Measurements from ENCODE around the gene PRR27.

The PRR27 gene
- total RNA-seq = 0 reads per million in 2 donors

DNA sequence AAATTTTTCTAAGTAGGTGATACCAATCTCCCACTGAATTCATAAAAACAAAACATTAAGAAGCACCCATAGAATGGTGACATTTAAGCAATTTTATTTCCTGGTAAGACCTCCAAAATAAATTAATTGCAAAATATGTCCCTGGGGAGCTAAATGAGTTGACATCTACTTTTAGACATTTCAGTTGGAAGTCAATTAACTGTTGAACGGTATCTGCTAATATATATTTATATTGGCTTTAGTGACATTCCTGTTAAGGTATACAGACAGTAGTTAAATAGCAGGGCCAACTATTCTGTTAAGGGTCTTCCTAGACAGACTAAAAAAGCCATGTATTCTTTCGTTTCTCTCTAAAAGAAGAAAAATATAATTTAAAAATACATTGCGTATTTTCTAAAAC is at the start of gene PRR27:
TSS of gene PRR27 (plus strand) at position 301 of the 400 bp plus-strand sequence. CDS start 139 bp downstream, outside the sequence.
- no peak for DNase-seq

DNA sequence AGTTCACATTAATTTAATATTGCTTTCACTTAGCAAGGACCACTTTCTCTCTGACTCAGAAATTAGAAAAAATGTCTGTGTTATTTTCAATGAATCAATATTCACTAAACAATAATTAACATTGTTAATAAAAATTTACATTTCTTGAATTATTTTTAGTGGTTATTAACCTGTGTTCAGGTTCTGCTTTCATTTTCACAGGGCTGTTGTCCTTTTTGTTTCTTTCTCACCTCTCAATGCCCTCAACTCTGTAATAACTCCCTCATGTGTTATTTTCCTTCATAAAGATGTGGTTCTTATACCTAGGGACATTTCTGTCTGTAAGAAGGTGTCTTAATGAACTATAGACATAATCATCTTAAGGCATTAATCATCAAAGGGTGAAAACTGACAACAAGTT is 43.1 kb upstream of the PRR27 start:
- no peak for DNase-seq

DNA sequence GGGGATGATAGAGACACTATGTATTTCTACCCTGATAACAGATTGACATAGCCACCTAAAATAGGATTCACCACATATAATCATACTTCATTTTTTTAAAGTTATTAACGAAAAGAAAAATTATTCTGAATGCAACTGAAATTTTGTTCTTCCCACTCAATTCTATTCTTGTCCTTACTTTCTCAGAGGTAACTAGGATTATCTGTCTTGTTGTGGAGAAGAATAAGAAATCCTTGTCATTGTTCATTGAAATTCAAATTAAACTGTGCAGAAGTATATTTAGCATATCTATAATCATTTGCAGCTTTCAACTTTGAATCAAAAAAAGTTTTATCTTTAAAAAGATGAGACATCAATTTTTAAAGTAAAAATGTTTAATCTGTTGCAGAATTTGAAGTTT is 40.4 kb upstream of the PRR27 start:
- no peak for DNase-seq

DNA sequence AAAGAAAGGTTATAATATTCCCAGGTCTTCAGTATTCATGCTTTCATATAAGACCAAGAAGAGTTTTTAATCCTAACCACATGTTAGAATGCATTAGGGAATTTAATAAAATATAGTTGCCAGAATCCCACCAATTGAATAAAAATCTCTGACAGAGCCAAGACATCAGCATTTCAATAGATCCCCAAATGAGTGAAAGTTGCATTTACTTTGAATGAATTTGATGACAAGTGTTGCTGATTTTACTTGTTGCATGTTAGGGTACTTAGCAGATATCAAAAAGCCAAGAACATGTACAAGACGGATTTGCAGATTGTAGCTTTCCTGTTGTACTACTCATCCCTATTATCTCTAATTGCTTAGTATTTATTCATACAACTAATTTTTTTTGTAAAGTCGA is 39.9 kb upstream of the PRR27 start:
- DNase-seq = no peak

DNA sequence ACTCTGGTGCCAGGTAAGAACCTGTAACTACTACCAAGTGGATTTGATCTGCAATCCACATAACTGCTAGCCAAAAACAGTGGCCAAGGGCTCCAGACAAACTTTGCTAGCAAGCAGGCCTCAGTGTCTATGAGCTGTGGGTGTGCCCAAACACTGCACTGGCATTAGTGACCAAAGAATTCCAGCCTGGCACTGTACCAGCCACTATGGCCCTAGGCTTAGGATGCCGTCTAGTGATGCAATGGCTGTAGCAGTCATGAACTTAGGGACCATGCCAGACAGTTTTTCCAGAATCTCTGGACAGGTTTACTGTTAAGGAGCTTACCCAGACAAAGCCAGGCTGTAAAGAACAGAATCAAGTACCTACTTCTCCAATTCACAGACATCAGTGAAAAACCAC is 33.7 kb upstream of the PRR27 start:
- DNase-seq = no peak

DNA sequence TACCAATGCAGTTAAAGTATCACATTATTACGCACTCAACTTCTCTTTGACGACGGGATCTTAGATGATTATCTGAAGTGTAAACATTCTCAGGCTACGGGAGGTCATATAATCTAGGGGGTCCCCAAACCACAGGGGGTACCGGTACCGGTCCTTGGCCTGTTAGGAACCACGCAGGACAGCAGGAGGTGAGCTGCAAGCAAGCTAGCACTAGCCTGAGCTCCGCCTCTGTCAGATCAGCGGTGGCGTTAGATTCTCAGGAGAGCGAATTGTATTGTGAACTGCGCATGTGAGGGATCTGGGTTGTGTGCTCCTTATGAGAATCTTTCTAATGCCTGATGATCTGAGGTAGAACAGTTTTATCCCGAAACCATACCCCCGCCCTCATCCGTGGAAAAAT is 20.6 kb upstream of the PRR27 start:
- no peak for DNase-seq

DNA sequence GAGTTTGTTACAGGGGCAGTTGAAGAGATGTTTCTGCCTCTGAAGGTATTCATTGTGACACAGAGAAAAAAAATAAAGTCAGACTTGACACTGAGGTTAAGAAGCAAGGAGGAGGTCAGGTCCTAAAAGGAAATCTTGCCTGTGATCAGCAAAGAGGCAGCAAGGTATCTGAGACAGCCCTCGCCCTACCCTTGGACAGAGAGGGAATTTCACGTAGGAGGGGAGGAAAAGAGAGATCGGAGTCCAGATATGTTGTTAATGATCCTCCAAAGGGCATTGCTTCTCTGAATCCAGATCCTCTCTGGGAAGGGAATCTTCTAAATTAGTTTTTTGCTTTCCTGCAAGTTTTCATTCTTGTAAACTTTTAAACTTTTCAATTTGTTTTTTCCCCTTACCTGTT is 15.3 kb upstream of the PRR27 start:
- no peak for DNase-seq

DNA sequence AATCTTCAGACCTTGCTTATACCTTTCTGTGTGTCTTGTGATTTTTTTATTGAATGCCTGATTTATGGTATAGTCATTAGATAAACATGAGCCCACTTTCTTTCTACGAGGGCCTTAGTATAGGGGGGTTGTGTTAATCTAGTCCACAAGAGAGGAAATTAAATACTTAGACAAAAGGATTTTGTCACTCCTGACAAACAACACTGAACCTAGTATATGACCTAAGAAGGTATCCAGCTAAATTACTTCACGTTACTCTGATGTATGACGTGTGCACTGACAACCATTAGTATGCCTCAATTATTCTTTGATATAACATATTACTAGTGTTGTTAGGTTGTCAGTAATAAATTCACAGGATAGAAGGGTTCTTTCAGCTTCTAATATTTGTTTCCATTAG is 2.8 kb upstream of the PRR27 start:
- no peak for DNase-seq

DNA sequence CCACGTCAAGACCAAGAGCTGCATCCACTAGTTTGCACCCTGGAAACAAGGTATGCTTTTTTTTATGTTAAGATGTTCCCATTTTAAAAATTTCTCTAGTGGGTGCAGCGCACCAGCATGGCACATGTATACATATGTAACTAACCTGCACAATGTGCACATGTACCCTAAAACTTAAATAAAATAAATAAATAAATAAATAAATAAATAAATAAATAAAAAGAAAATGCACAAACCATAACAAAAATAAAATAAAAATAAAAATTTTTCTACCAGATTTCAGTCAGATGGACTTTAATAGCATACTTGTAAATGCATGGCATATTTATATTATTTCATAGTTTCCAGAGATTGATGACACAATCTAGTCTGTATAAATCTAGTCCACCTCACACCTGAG is 1.9 kb upstream of the PRR27 start:
- DNase-seq = no peak

DNA sequence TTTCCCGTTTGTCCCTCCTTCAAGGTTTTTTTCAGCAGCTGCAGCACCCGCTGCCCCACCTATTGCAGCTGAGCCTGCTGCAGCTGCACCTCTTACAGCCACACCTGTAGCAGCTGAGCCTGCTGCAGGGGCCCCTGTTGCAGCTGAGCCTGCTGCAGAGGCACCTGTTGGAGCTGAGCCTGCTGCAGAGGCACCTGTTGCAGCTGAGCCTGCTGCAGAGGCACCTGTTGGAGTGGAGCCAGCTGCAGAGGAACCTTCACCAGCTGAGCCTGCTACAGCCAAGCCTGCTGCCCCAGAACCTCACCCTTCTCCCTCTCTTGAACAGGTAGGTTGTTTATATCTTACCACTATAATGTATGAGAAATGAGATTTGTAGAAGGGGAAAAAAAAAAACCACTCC is 4.5 kb downstream of the PRR27 start:
- DNase-seq = no peak

DNA sequence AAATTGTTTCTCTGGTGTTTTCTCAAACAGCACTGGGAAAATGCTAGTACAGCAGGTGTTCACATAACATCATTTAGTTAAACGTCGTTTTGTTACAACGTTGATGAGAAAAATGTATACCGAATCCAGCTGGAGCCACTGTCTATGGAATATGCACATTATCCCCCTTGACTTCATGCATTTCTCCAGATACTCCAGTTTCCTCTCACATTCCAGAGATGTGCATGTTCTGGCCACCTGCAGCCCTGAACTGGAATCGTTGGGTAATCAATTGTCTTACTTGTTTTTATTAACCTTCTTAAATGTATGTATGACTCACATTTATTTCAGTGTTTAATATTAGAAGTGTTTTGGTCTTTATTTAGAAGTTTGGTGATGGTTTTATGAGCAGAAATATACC is 23.1 kb downstream of the PRR27 start:
- DNase-seq = no peak

DNA sequence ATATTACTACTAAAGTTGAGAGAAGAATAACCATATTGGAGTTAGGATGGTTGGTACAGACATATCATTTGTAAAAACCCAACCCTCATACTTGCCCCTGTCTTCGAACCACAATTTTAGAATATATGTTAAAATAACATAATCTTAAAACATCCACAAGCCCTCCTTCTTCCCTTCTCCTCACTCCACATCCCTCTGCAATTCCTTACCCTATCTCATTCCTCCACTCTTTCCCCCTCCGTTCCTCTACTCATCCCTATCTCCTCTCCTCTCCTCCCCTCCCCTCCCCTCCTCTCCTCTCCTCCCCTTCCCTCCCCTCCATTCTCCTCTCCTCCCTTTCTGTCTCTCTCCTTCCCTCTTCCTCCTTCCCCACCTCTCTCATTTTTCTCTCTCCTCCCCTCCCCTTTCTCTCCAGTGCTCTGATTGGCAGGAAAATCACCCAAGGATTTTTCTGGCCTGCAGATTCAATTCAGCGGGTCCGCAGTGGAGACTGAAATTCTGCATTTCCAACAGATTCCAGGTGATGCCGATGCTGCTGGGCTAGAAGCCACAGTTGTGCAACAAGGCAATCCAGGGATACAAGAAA is 24.1 kb downstream of the PRR27 start:
- DNase-seq = no peak

DNA sequence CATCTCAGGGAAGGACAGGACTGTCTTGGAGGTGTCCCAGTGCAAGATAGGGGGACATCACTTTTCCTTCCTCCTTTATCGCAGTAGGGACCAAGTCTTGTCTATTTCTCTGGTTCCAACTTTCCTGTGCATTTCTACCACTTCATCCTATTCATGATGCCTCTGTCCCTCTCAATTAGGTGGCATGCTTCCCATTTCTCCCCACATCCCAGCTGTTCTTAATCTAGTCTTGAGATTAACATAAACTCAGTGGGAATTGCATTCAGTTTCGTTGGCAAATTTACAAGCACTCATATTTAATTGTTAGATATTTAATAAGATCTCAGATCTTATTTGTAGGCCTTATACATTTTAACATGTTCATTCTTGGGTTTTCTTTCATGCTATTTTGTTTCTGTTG is 25.8 kb downstream of the PRR27 start:
- no peak for DNase-seq

DNA sequence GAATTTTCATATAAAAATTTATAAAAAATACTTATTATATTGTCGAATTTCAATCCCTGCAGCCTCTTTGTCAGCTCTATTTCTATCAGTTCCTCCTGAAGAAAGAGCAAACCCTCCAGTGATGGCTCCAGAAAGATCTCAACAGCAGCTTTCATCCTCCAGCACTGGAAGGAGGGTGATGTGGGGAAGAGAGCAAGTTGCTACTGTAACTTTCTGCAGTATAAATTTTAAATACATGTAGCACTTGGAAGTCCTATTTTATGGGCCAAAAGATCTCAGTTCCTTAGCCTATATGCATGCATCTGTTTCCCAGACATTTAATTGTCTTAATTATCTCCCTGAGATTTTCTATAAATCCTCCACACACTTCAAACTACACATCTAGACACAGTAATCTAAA is 27.8 kb downstream of the PRR27 start:
- DNase-seq = no peak

DNA sequence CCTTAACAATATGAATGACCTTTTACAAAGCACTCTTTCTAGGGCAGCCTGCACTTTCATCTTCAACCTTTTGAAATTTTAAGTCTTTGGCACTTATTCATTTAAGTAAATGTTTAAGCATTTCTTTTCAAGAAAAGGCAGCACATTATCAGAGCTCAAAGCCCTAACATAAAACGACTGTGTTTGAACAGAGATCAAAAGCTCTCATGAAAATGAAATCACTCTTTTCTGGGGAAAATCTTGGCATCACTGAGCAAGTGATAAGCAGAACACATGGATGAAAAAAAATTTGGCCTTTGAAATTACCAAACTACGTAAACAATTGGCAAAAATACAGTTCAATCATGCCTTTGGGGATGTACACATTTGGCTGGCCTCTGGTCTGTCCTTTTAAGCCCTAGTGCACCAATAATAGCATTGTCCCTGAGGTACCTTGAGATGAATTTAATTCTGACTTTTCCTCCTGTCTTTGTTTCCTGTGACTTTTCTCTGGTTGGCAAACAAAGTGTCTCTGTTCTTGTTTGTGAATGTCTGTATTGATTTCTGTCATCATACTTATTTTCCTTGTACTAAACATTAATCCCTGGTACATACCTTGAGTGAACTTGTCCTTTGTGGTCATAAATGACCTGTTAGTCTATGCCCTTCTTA is 28.6 kb downstream of the PRR27 start:
- DNase-seq = no peak

DNA sequence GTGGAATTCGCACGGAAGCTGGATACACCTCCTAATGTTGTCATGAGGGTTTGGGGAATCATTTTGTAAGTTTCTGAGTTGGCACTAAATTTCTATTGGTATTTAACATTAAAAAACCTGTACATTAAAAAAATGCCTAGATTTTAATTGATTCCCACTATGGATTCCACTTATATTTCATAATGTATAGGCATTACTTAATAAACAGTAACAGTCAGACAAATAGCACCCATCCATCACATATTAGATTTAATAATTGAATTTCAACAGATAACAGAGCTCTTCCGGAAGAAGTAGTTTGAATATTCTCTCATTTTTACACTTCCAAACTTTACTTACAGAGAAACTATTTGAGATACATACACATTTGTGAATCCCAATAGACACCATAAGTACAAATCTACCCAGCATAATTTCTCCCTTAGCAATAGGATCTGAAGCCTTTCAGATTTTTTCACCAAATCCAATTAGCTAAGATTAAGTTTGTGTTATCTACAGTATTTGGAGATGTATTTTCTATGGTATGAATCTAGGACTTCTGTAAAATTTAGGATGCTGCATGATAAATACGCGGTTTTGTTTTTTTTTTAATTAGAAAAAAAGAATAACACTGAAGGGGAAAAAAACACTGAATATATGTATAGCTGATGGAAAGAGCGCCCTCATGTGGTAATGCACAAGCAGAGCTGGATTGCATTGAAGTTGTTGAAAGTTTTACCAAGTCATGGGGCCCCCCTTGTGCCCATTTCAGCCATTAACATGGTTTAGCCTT is 29.3 kb downstream of the PRR27 start:
- no peak for DNase-seq

DNA sequence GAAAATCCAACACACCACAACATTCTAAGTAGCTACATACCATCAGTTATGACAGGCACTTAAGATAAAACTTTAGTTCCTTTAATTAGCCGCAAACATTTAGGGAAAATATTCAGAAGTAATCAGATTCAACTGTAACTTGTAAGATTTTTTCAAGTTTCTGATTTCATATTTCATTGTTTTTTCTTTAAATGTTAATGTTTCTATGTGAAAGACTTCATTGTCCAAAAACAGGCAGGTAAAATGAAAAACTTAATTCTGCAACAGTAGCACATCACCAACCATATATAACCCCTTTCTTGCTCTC is 29.9 kb downstream of the PRR27 start:
- no peak for DNase-seq

DNA sequence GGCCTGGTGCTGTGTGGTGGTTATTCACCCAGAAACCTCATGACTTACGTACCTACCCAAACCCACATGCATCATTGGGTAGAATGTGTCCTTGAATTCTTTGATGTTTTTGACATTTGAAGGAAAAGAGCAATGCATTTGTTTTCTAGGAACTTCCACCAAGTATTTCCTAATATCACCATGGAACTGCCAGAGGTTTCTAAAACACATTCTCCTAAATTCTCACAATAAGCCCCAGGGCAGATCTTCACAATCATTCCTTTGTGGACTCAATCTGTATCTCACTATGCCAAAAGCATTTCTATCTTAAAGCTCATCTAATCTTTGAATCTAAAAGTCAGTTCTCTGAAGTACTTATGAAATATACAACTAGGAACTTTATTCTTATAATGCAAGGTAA is 33.2 kb downstream of the PRR27 start:
- no peak for DNase-seq

DNA sequence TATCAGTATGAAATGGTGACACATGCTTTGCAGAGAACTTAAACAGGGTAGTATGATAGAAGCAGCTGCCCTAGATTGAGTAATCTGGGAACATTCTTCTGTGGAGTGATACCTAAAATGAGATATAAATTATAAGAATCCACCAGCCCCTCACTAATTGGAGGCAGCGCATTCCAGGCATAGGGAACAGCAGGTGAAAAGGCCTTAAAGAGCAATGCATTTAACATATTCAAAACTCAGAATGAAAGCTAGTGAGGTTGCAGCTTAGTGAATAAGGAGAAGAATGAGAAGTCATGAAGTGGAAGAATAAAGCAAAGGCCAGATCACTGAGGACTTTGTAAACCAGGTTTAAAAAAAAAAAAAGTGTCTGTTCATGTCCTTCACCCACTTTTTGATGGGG is 36.5 kb downstream of the PRR27 start:
- DNase-seq = no peak

DNA sequence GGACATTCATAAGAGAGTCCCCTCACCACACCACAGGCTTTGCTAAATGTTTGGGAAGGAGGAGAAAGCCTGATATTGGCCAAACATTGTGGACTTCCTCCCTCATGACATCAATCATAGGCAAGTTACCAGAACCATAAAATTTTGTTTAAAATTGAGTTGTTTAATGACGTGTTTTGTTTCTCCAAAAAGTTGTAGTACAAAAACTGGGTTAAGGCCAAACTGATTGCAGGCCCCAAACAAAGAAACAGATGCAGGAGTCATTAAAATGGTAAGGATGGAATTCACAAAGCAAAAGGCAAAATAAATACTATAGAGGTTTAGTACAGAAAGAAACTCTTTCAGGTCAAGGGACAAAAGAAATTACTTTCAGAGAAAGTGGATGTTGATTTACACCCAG is 37.6 kb downstream of the PRR27 start:
- no peak for DNase-seq

DNA sequence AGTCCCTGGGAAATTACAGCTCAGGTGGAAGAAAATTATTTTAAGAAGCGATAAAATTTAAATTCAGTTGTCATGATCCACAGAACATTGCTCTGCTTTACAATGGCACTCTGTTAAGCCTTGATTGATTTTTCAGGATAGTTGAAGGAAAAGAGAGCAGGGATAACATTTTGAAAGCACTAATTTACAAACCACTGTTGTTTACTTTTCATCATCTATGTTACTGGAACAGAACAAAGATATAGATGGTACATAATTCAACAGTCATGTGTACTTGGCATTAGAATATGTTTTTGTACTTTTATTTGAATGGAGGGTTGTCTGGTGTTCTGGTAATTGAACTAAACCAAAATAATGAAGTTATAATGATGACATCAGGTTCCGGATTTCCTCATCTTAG is 38.9 kb downstream of the PRR27 start:
- DNase-seq = no peak

DNA sequence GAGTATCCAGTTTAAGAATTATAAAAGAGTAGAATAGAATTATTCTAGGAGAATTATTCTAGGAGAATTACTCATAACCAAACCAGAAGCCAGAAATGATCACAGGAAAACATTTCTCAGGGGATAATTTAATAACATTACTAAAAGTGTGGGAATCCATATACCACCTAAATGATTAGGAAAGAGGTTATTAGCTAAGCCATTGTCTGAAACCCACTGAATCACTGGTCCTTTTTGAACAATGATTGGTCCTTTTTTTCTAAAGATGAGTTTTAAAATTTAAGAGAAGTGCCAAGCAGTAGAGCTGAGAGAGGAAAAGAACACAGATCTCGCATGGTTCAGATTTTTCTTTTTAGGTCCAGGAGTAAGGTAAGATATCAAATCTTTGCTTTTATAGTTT is 41.4 kb downstream of the PRR27 start, which contains the start of gene ODAM:
TSS of gene ODAM (plus strand) at position 301 of the 400 bp plus-strand sequence. CDS start 819 bp downstream, outside the sequence.
- DNase-seq = no peak

DNA sequence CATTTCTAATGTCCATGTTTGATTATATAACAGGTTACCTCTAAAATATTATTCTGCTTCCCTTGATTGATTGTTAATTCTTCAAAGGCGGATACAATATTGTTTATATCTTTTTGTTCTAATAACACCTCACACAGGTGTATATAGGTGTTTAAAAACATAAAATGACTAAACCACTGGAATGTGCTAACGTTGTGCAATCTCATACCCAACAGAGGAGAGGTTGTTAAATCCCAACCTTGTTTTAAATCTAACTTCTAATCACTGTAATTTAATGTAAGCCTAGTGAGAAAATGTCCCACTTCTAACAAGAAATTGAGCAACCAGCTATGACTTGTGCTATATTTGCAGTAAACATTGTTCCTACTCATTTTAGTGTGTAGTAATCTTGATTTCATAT is 42.8 kb downstream of the PRR27 start:
- DNase-seq = no peak

DNA sequence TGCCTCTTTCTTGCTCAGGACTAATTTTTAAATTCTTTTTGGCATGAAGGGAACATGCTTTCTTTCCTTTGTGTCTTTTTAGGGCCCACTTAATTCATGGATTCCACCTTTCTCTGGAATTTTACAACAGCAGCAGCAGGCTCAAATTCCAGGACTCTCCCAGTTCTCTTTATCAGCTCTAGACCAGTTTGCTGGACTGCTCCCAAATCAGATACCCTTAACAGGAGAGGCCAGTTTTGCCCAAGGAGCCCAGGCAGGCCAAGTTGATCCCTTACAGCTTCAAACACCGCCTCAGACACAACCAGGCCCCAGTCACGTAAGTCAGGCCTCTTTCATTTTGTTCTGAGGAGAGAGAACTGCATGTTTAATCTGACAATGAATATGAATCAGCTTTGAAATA is 43.8 kb downstream of the PRR27 start:
- no peak for DNase-seq

All from T-helper 9 cell (primary cell).